ENCODE data around the gene HERPUD2.

HERPUD2 gene

GRCh38 chr7:35722054-35722849, 27.3 kb upstream of the HERPUD2 start:
- no peak for DNase-seq (ENCODE audit: low read depth)
- H3K4me3 ChIP-seq (ENCODE audit: low read length): no peak overlapping the region
- no peak for TF ChIP-seq CTCF (conservative IDR thresholded peaks at IDR 0.05; ENCODE audit: low read length)

- no peak for DNase-seq (ENCODE audit: low read depth)
These were observed 26.4 kb upstream of the HERPUD2 start for GRCh38 chr7:35721288-35721687.

GRCh38 chr7:35720849-35721248, 25.9 kb upstream of the HERPUD2 start:
- no peak for TF ChIP-seq CTCF (conservative IDR thresholded peaks at IDR 0.05; ENCODE audit: low read length)
- no peak overlapping the region for H3K4me3 ChIP-seq (ENCODE audit: low read length)
- DNase-seq (ENCODE audit: low read depth): no peak

More at GRCh38 chr7:35721288-35721687, 26.4 kb upstream of the HERPUD2 start:
- TF ChIP-seq CTCF (conservative IDR thresholded peaks at IDR 0.05; ENCODE audit: low read length): no peak
- H3K4me3 ChIP-seq (ENCODE audit: low read length): no peak overlapping the region

GRCh38 chr7:35720032-35720431, 25.1 kb upstream of the HERPUD2 start:
- no peak overlapping the region for H3K4me3 ChIP-seq (ENCODE audit: low read length)
- DNase-seq (ENCODE audit: low read depth): no peak
- TF ChIP-seq CTCF (conservative IDR thresholded peaks at IDR 0.05; ENCODE audit: low read length): no peak

- H3K4me3 ChIP-seq (ENCODE audit: low read length): no peak overlapping the region
- TF ChIP-seq CTCF (conservative IDR thresholded peaks at IDR 0.05; ENCODE audit: low read length): no peak
- DNase-seq (ENCODE audit: low read depth): no peak
These were observed 23.1 kb upstream of the HERPUD2 start for GRCh38 chr7:35718047-35718446.

GRCh38 chr7:35717516-35717915, 22.6 kb upstream of the HERPUD2 start:
- DNase-seq (ENCODE audit: low read depth): no peak
- no peak for TF ChIP-seq CTCF (conservative IDR thresholded peaks at IDR 0.05; ENCODE audit: low read length)
- H3K4me3 ChIP-seq (ENCODE audit: low read length): no peak overlapping the region

GRCh38 chr7:35717013-35717412, 22.1 kb upstream of the HERPUD2 start:
- DNase-seq (ENCODE audit: low read depth): no peak
- TF ChIP-seq CTCF (conservative IDR thresholded peaks at IDR 0.05; ENCODE audit: low read length): no peak
- H3K4me3 ChIP-seq (ENCODE audit: low read length): no peak overlapping the region
